B cell (primary cell): ENCODE results near the gene AP3S1. TPM values are rescaled to one million over a fixed set of nuclear protein-coding genes. Genes with fewer than 3 reads are reported as not detected.
A peak's percentile ranks its signal among the peaks of the same experiment; 100 is the strongest.

Source experiments
- ATAC-seq: fragments of 200-7000 bp; cut with Tn5 transposase; one replicate; pipeline ENCODE4 v1.10.0; 2021; ENCODE audit warnings: low read depth, mild to moderate bottlenecking, moderate number of reproducible peaks, moderate library complexity
- CTCF ChIA-PET: fragments of 350-600 bp; sonication (Branson Sonifier 250); formaldehyde crosslinking; loops from one replicate; lab custom pipeline; 2021; ENCODE audit warnings: antibody characterized with exemption, inconsistent platforms; lab: Charles Lee
- POLR2A ChIA-PET: fragments of 350-600 bp; sonication (Branson Sonifier 250); formaldehyde crosslinking; loops from one replicate; lab custom pipeline; 2021; ENCODE audit warnings: antibody characterized with exemption; lab: Charles Lee
- DNase-seq: peaks from one replicate; pipeline ENCODE4 v3.0.0; 2013
- H2AFZ ChIP-seq: 2 replicates; pipeline ENCODE4 v1.6.1; 2012; ENCODE audit warnings: mild to moderate bottlenecking, low read depth, low read length; ENCODE audit not compliant: insufficient read depth, poor library complexity, severe bottlenecking
- H3K27ac ChIP-seq, 2 donors: 1 replicate in 1 of 2; 2 replicates in 1 of 2; pipeline ENCODE4 v1.5.1; 2012 to 2013; ENCODE audit warnings: low read length in 2 of 2, mild to moderate bottlenecking in 2 of 2, moderate library complexity in 1 of 2
- H3K27me3 ChIP-seq, 4 experiments: fragments of 200-600 bp in 1 of 4; sonication (generic) in 1 of 4; replicated peaks in 1 of 4; 1 replicate in 2 of 4; 2 replicates in 2 of 4; pipeline versions ENCODE4 v1.6.1 to v1.7.0; 2013 to 2016; ENCODE audit warnings: low read length in 3 of 4, mild to moderate bottlenecking in 2 of 4, mixed read lengths in 1 of 4, moderate library complexity in 1 of 4; ENCODE audit not compliant: insufficient read depth in 4 of 4, control insufficient read depth in 3 of 4; ENCODE audit errors: control extremely low read depth in 1 of 4
- H3K36me3 ChIP-seq, 2 experiments: replicated peaks in 1 of 2; 1 replicate in 1 of 2; 2 replicates in 1 of 2; pipeline versions ENCODE4 v1.6.1 to v1.7.1; 2013; ENCODE audit warnings: low read length in 1 of 2; ENCODE audit not compliant: insufficient read depth in 2 of 2, control insufficient read depth in 1 of 2; ENCODE audit errors: control extremely low read depth in 1 of 2, extremely low read depth in 1 of 2
- H3K4me1 ChIP-seq, 2 donors: fragments of 200-600 bp in 1 of 2; sonication (generic) in 1 of 2; 1 replicate in 1 of 2; 2 replicates in 1 of 2; pipeline versions ENCODE4 v1.5.1 to v1.6.1; 2013 to 2017; ENCODE audit warnings: low read length in 2 of 2; ENCODE audit not compliant: control insufficient read depth in 2 of 2, insufficient read depth in 2 of 2
- H3K4me2 ChIP-seq: replicated peaks from 2 replicates; pipeline ENCODE3; 2012; ENCODE audit warnings: mild to moderate bottlenecking, low read depth, low read length; ENCODE audit not compliant: poor library complexity, severe bottlenecking
- H3K4me3 ChIP-seq, 5 experiments: fragments of 200-600 bp in 1 of 5; sonication (generic) in 1 of 5; 1 replicate in 3 of 5; 2 replicates in 2 of 5; pipeline versions ENCODE4 v1.5.1 to v1.7.0; 2011 to 2016; ENCODE audit warnings: low read length in 4 of 5, mild to moderate bottlenecking in 4 of 5, low read depth in 2 of 5, control low read depth in 1 of 5, moderate library complexity in 1 of 5; ENCODE audit not compliant: insufficient read depth in 1 of 5; ENCODE audit errors: control extremely low read depth in 1 of 5, extremely low read depth in 1 of 5
- H3K79me2 ChIP-seq: fragments of 200-600 bp; sonication (generic); one replicate; pipeline ENCODE4 v1.6.0; 2016; ENCODE audit warnings: low read length; ENCODE audit not compliant: control insufficient read depth, insufficient read depth
- H3K9ac ChIP-seq: fragments of 200-600 bp; sonication (generic); 2 replicates; pipeline ENCODE4 v1.6.1; 2017; ENCODE audit warnings: mild to moderate bottlenecking, low read length, moderate library complexity
- H3K9me3 ChIP-seq, 3 donors: one replicate each; pipeline versions ENCODE4 v1.6.1 to v1.7.1; 2013; ENCODE audit warnings: low read length in 2 of 3; ENCODE audit not compliant: control insufficient read depth in 2 of 3, insufficient read depth in 1 of 3; ENCODE audit errors: control extremely low read depth in 1 of 3
- H4K20me1 ChIP-seq: 2 replicates; pipeline ENCODE4 v1.6.0; 2012; ENCODE audit warnings: mild to moderate bottlenecking, low read length; ENCODE audit not compliant: insufficient read depth, control insufficient read depth, poor library complexity, severe bottlenecking
- H3K27ac Mint-ChIP-seq: one replicate; pipeline ENCODE4 v1.8.0; 2021; ENCODE audit warnings: mixed read lengths
- H3K27me3 Mint-ChIP-seq: one replicate; pipeline ENCODE4 v1.8.0; 2021; ENCODE audit warnings: mixed read lengths
- H3K4me1 Mint-ChIP-seq: one replicate; pipeline ENCODE4 v1.8.0; 2021; ENCODE audit warnings: mixed read lengths
- H3K4me3 Mint-ChIP-seq: one replicate; pipeline ENCODE4 v1.8.0; 2021; ENCODE audit warnings: mixed read lengths
- H3K9me3 Mint-ChIP-seq: one replicate; pipeline ENCODE4 v1.8.0; 2022; ENCODE audit warnings: mixed read lengths; ENCODE audit not compliant: insufficient read depth
- CTCF ChIP-seq: fragments of 200-600 bp; IDR thresholded peaks from one replicate; pipeline ENCODE4 v1.8.0; 2022; ENCODE audit warnings: antibody characterized with exemption, mild to moderate bottlenecking
- EZH2 ChIP-seq: IDR thresholded peaks from 2 replicates; pipeline ENCODE4 v1.6.1; 2012; ENCODE audit warnings: borderline replicate concordance, low read depth, mild to moderate bottlenecking, moderate library complexity, low read length; ENCODE audit not compliant: insufficient read depth, poor library complexity, severe bottlenecking
- WGBS: methylation state at CpG from one replicate; pipeline ENCODE4 v1.1.5; 2013; ENCODE audit warnings: missing lambda C conversion rate; ENCODE audit not compliant: insufficient coverage; 5-methylcytosine and 5-hydroxymethylcytosine counted together
- intact Hi-C: fragments of 100-400 bp; cut with micrococcal nuclease; formaldehyde crosslinking; loops from one replicate; pipeline ENCODE4 v1.10.0; 2022
- polyA minus RNA-seq: library from RNA; depleted of rRNA, polyadenylated mRNA; stranded (reverse); fragments of >200 nt; gene quantifications from 2 replicates; pipeline ENCODE4 v1.2.3, GENCODE V29; 2012
- polyA plus RNA-seq: library from polyadenylated mRNA; depleted of rRNA; stranded (reverse); fragments of >200 nt; gene quantifications from 2 replicates; pipeline ENCODE4 v1.2.3, GENCODE V29; 2012
- total RNA-seq, 2 donors: library from RNA; stranded (reverse); fragments of 120-200 nt in 1 of 2; gene quantifications; 1 replicate in 1 of 2; 2 replicates in 1 of 2; pipeline versions ENCODE4 v1.2.3 to v1.2.4, GENCODE V29; 2013 to 2022

The AP3S1 gene
- total RNA-seq (37.1 and 47.6 TPM in 2 replicates), polyA plus RNA-seq (12.8 and 47.9 TPM in 2 replicates), polyA minus RNA-seq (7.6 and 8.8 TPM in 2 replicates)
- total RNA-seq (2013) = 53.6 TPM

GRCh38 chr5:115841382-115842088 lies at the start of gene AP3S1, which contains the start of gene ATG12:
Gene AP3S1 (plus strand): TSS chr5:115841935. CDS start chr5:115842038, 103 bp downstream.
Gene ATG12 (minus strand): TSS chr5:115841565. CDS start chr5:115841552, 13 bp downstream.
- CTCF ChIA-PET = interaction anchor here (0.6 to 3.1 kb wide), 8 partner anchors 10 to 532 kb away, joined by 3 to 21 read pairs (median 4); partner anchors contain the start of genes COMMD10 and TICAM2
- Histone ChIP-seq H3K36me3 (peaks cover 0 to 15% of the 10 kb centered on the region in 2 experiments), H3K4me1 (peaks cover 41 to 45% of the 10 kb centered on the region in 2 donors), H2AFZ (peak within 1 kb of the TSS; percentile 96), H3K27ac (peak within 1 kb of the TSS; percentile 89 to 94), H3K79me2 (peaks cover 83% of the 10 kb centered on the region), H3K9ac (peak within 1 kb of the TSS; percentile 95), H3K27me3 (no peaks in the 10 kb centered on the region), H3K4me3 (peak within 1 kb of the TSS; percentile 81 to 96 (median 93)), H3K9me3 (no peaks in the 10 kb centered on the region), H4K20me1 (peaks cover 27% of the 10 kb centered on the region), H3K4me2 (peak within 1 kb of the TSS; percentile 68)
- no peak for TF ChIP-seq CTCF
- no peak for TF ChIP-seq EZH2
- WGBS = 5% methylated on average over 65 of the region's 65 CpGs
- H3K27me3 Mint-ChIP-seq = no peaks in the 10 kb centered on the region
- peak within 1 kb of the TSS; percentile 100 for H3K27ac Mint-ChIP-seq
- H3K4me3 Mint-ChIP-seq = peak within 1 kb of the TSS; percentile 100
- POLR2A ChIA-PET = interaction anchor here (1.3 to 1.6 kb wide), 2 partner anchors 298 to 672 kb away, joined by 3 read pairs; partner anchors contain the start of gene TRIM36
- ATAC-seq (peak; percentile 81), DNase-seq (peak; percentile 98)
- H3K4me1 Mint-ChIP-seq = peaks cover 72% of the 10 kb centered on the region
- intact Hi-C loops = loop anchor here (1.0 to 5.0 kb wide), 10 partner anchors 197 to 671 kb away; partner anchors contain the start of genes CCDC112, COMMD10, FEM1C and PGGT1B
- H3K9me3 Mint-ChIP-seq = no peaks in the 10 kb centered on the region

- Histone ChIP-seq H3K9me3 (no peaks in the 10 kb centered on the region), H2AFZ (no peak overlapping the region), H4K20me1 (no peaks in the 10 kb centered on the region), H3K27ac (no peak overlapping the region), H3K79me2 (no peaks in the 10 kb centered on the region), H3K36me3 (no peaks in the 10 kb centered on the region), H3K4me1 (no peaks in the 10 kb centered on the region), H3K9ac (no peak overlapping the region), H3K4me3 (no peak overlapping the region), H3K27me3 (peaks cover 0 to 12% (median 6%) of the 10 kb centered on the region in 4 experiments), H3K4me2 (no peak overlapping the region)
- TF ChIP-seq EZH2 (no peak), CTCF (no peak)
- POLR2A ChIA-PET = no interaction called here
- CTCF ChIA-PET = no interaction called here
- Mint-ChIP-seq H3K4me3 (no peak overlapping the region), H3K27ac (no peak overlapping the region), H3K4me1 (no peaks in the 10 kb centered on the region), H3K27me3 (peaks cover 31% of the 10 kb centered on the region), H3K9me3 (no peaks in the 10 kb centered on the region)
- intact Hi-C loops = no loop called here
- DNase-seq (no peak), ATAC-seq (no peak)
- 100% methylated on average over 1 of the region's 1 CpG for WGBS
These were observed 46.0 kb upstream of the AP3S1 start for GRCh38 chr5:115795700-115796099.
